Osteocyte (in vitro differentiated cells): ENCODE measurements around the gene APEX2. TPM values are rescaled to one million over a fixed set of nuclear protein-coding genes. Genes with fewer than 3 reads are reported as not detected.

Experiments used
- DNase-seq: peaks from one replicate; pipeline ENCODE4 v3.0.0; 2021; ENCODE audit warnings: mixed read lengths; ENCODE audit not compliant: unreplicated experiment; ENCODE audit errors: extremely low spot score
- H3K27ac Mint-ChIP-seq: one replicate; pipeline ENCODE4 v1.8.0; 2021; ENCODE audit warnings: mild to moderate bottlenecking, mixed read lengths; ENCODE audit not compliant: unreplicated experiment
- H3K27me3 Mint-ChIP-seq: one replicate; pipeline ENCODE4 v1.8.0; 2021; ENCODE audit warnings: mixed read lengths; ENCODE audit not compliant: unreplicated experiment
- H3K36me3 Mint-ChIP-seq: one replicate; pipeline ENCODE4 v1.8.0; 2021; ENCODE audit warnings: mixed read lengths; ENCODE audit not compliant: unreplicated experiment
- H3K4me1 Mint-ChIP-seq: one replicate; pipeline ENCODE4 v1.8.0; 2021; ENCODE audit warnings: mixed read lengths; ENCODE audit not compliant: unreplicated experiment
- H3K4me3 Mint-ChIP-seq: one replicate; pipeline ENCODE4 v1.8.0; 2021; ENCODE audit warnings: mild to moderate bottlenecking, moderate library complexity, mixed read lengths; ENCODE audit not compliant: unreplicated experiment
- H3K9me3 Mint-ChIP-seq: one replicate; pipeline ENCODE4 v1.8.0; 2021; ENCODE audit warnings: mixed read lengths; ENCODE audit not compliant: unreplicated experiment
- total RNA-seq: library from RNA; stranded (reverse); gene quantifications from 2 replicates; pipeline ENCODE4 v1.2.1, GENCODE V29; 2021
- TF ChIP-seq, protein P1 (sequence below): fragments of 200-600 bp; sonication (generic); IDR thresholded peaks from 2 replicates; pipeline ENCODE4 v1.5.0; 2021; ENCODE audit warnings: antibody characterized with exemption, mild to moderate bottlenecking, moderate library complexity

APEX2 gene
- total RNA-seq, 1 donor from 2014 or later = 13.6 TPM

GRCh38 chrX:54992911-54993622, 7.1 kb upstream of the APEX2 start:
- peaks cover 5% of the 10 kb centered on the region for H3K27me3 Mint-ChIP-seq
- H3K9me3 Mint-ChIP-seq = peaks cover 12% of the 10 kb centered on the region
- no peak overlapping the region for H3K4me3 Mint-ChIP-seq
- TF ChIP-seq, protein P1, sequence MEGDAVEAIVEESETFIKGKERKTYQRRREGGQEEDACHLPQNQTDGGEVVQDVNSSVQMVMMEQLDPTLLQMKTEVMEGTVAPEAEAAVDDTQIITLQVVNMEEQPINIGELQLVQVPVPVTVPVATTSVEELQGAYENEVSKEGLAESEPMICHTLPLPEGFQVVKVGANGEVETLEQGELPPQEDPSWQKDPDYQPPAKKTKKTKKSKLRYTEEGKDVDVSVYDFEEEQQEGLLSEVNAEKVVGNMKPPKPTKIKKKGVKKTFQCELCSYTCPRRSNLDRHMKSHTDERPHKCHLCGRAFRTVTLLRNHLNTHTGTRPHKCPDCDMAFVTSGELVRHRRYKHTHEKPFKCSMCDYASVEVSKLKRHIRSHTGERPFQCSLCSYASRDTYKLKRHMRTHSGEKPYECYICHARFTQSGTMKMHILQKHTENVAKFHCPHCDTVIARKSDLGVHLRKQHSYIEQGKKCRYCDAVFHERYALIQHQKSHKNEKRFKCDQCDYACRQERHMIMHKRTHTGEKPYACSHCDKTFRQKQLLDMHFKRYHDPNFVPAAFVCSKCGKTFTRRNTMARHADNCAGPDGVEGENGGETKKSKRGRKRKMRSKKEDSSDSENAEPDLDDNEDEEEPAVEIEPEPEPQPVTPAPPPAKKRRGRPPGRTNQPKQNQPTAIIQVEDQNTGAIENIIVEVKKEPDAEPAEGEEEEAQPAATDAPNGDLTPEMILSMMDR = no peak
- no peaks in the 10 kb centered on the region for H3K36me3 Mint-ChIP-seq
- no peaks in the 10 kb centered on the region for H3K4me1 Mint-ChIP-seq
- DNase-seq = no peak
- H3K27ac Mint-ChIP-seq = no peak overlapping the region

GRCh38 chrX:54994099-54994498, 6.1 kb upstream of the APEX2 start, which contains the start of gene PFKFB1:
TSS of gene PFKFB1 (minus strand) at chrX:54994188. CDS start at chrX:54994007, 181 bp downstream.
- TF ChIP-seq, protein P1 = no peak
- no peaks in the 10 kb centered on the region for H3K4me1 Mint-ChIP-seq
- no peaks in the 10 kb centered on the region for H3K36me3 Mint-ChIP-seq
- peaks cover 5% of the 10 kb centered on the region for H3K27me3 Mint-ChIP-seq
- peaks cover 12% of the 10 kb centered on the region for H3K9me3 Mint-ChIP-seq
- H3K27ac Mint-ChIP-seq = no peak within 1 kb of the TSS
- DNase-seq = no peak
- H3K4me3 Mint-ChIP-seq = no peak within 1 kb of the TSS

- TF ChIP-seq, protein P1 = no peak
- DNase-seq = no peak
- H3K4me1 Mint-ChIP-seq = no peaks in the 10 kb centered on the region
- peaks cover 5% of the 10 kb centered on the region for H3K27me3 Mint-ChIP-seq
- H3K9me3 Mint-ChIP-seq = peaks cover 12% of the 10 kb centered on the region
- no peaks in the 10 kb centered on the region for H3K36me3 Mint-ChIP-seq
- H3K4me3 Mint-ChIP-seq = no peak overlapping the region
- H3K27ac Mint-ChIP-seq = no peak overlapping the region
Observed at GRCh38 chrX:54994668-54995351, 5.4 kb upstream of the APEX2 start.

- Mint-ChIP-seq H3K27ac (no peak overlapping the region), H3K27me3 (peaks cover 5% of the 10 kb centered on the region), H3K36me3 (no peaks in the 10 kb centered on the region), H3K4me1 (peaks cover 2% of the 10 kb centered on the region), H3K4me3 (no peak overlapping the region), H3K9me3 (peaks cover 12% of the 10 kb centered on the region)
- TF ChIP-seq, protein P1 = no peak
- no peak for DNase-seq
Observed at GRCh38 chrX:54995621-54996020, 4.5 kb upstream of the APEX2 start.

- Mint-ChIP-seq H3K9me3 (no peaks in the 10 kb centered on the region), H3K4me1 (peaks cover 11% of the 10 kb centered on the region), H3K4me3 (no peak overlapping the region), H3K36me3 (peaks cover 17% of the 10 kb centered on the region), H3K27me3 (no peaks in the 10 kb centered on the region), H3K27ac (no peak overlapping the region)
- no peak for DNase-seq
- TF ChIP-seq, protein P1 = no peak
Observed at GRCh38 chrX:55004231-55004630, 4.1 kb downstream of the APEX2 start.
